AG20443 (cell line): Measurements from ENCODE around the gene PLCB2.

ENCODE experiments used
- DNase-seq: peaks from one replicate; pipeline ENCODE4 v3.0.0; 2012; ENCODE audit warnings: low spot score, mixed read lengths

PLCB2 gene

GRCh38 chr15:40302288-40302886 is 5.3 kb downstream of the PLCB2 start:
- DNase-seq: no peak

- no peak for DNase-seq
These were observed 6.1 kb downstream of the PLCB2 start for GRCh38 chr15:40301467-40302179.

GRCh38 chr15:40300771-40301170 is 7.0 kb downstream of the PLCB2 start:
- no peak for DNase-seq

- no peak for DNase-seq
These were observed 7.4 kb downstream of the PLCB2 start for GRCh38 chr15:40300367-40300766.

- no peak for DNase-seq
These were observed 9.4 kb downstream of the PLCB2 start for GRCh38 chr15:40298216-40298935.

- no peak for DNase-seq
These were observed 10.4 kb downstream of the PLCB2 start for GRCh38 chr15:40297356-40297755.

GRCh38 chr15:40296561-40297230 is 11.0 kb downstream of the PLCB2 start:
- DNase-seq: no peak

- no peak for DNase-seq
These were observed 11.7 kb downstream of the PLCB2 start for GRCh38 chr15:40295877-40296560.

GRCh38 chr15:40295297-40295696 is 12.4 kb downstream of the PLCB2 start:
- DNase-seq: no peak

- DNase-seq: no peak
These were observed 13.5 kb downstream of the PLCB2 start for GRCh38 chr15:40293905-40294895.

GRCh38 chr15:40293006-40293405 is 14.7 kb downstream of the PLCB2 start:
- no peak for DNase-seq

GRCh38 chr15:40292246-40292645 is 15.5 kb downstream of the PLCB2 start:
- DNase-seq: no peak

- peak; percentile 89 for DNase-seq
These were observed 16.7 kb downstream of the PLCB2 start for GRCh38 chr15:40290918-40291574.

GRCh38 chr15:40290545-40290917 is 17.2 kb downstream of the PLCB2 start:
- DNase-seq: no peak

- no peak for DNase-seq
These were observed 18.5 kb downstream of the PLCB2 start for GRCh38 chr15:40289140-40289775.

GRCh38 chr15:40287968-40288367 is 19.8 kb downstream of the PLCB2 start:
- DNase-seq: no peak

GRCh38 chr15:40287505-40287904 is 20.2 kb downstream of the PLCB2 start:
- no peak for DNase-seq

GRCh38 chr15:40286794-40287193 is 20.9 kb downstream of the PLCB2 start:
- DNase-seq: no peak

- no peak for DNase-seq
These were observed 21.6 kb downstream of the PLCB2 start for GRCh38 chr15:40286061-40286532.

- no peak for DNase-seq
These were observed 22.2 kb downstream of the PLCB2 start for GRCh38 chr15:40285554-40286011.
